Activated CD8-positive, alpha-beta memory T cell treated with anti-CD3 and anti-CD28 coated beads, Interleukin-2, amount 50 U/mL, for 48 hours (primary cell): Measurements from ENCODE around the gene SLC25A45.

Experiments used
- DNase-seq: peaks from one replicate; pipeline ENCODE4 v3.0.0-alpha.2; 2020

The SLC25A45 gene

GRCh38 chr11:65403607-65404121 is 21.2 kb upstream of the SLC25A45 start:
- DNase-seq = no peak

GRCh38 chr11:65402790-65403189 is 20.3 kb upstream of the SLC25A45 start:
- no peak for DNase-seq

- no peak for DNase-seq
Measured at GRCh38 chr11:65401803-65402248, 19.4 kb upstream of the SLC25A45 start.

- DNase-seq = no peak
Measured at GRCh38 chr11:65401073-65401802, 18.8 kb upstream of the SLC25A45 start.

- DNase-seq = no peak
Measured at GRCh38 chr11:65400307-65401072, 18.0 kb upstream of the SLC25A45 start.

- no peak for DNase-seq
Measured at GRCh38 chr11:65399845-65400244, 17.4 kb upstream of the SLC25A45 start.

- no peak for DNase-seq
Measured at GRCh38 chr11:65399249-65399648, 16.8 kb upstream of the SLC25A45 start.

GRCh38 chr11:65398362-65398910 is 16.0 kb upstream of the SLC25A45 start:
- no peak for DNase-seq

- DNase-seq = no peak
Measured at GRCh38 chr11:65396769-65397745, 14.6 kb upstream of the SLC25A45 start.

- no peak for DNase-seq
Measured at GRCh38 chr11:65395961-65396530, 13.6 kb upstream of the SLC25A45 start.

- no peak for DNase-seq
Measured at GRCh38 chr11:65394125-65394536, 11.7 kb upstream of the SLC25A45 start.

- DNase-seq = no peak
Measured at GRCh38 chr11:65393513-65394079, 11.2 kb upstream of the SLC25A45 start.

- DNase-seq = no peak
Measured at GRCh38 chr11:65392899-65393298, 10.5 kb upstream of the SLC25A45 start.

GRCh38 chr11:65392186-65392829 is 9.9 kb upstream of the SLC25A45 start:
- no peak for DNase-seq

- DNase-seq = no peak
Measured at GRCh38 chr11:65390996-65391395, 8.6 kb upstream of the SLC25A45 start.

- DNase-seq = no peak
Measured at GRCh38 chr11:65390099-65390941, 7.9 kb upstream of the SLC25A45 start.

- no peak for DNase-seq
Measured at GRCh38 chr11:65389294-65389980, 7.0 kb upstream of the SLC25A45 start.

- no peak for DNase-seq
Measured at GRCh38 chr11:65388731-65389130, 6.3 kb upstream of the SLC25A45 start.

GRCh38 chr11:65386307-65387140 is 4.1 kb upstream of the SLC25A45 start, which contains the start of gene FRMD8:
Gene FRMD8, plus strand, starts transcription at chr11:65386637. Its CDS starts 400 bp downstream, at chr11:65387037.
- peak; percentile 94 for DNase-seq
